Nephron (organoid): Measurements from ENCODE around the gene ANKRD60.

Source experiments
- H3K27ac Mint-ChIP-seq, 3 experiments: 2 replicates each; pipeline ENCODE4 v1.8.0; 2020; ENCODE audit warnings: mixed read lengths in 3 of 3, mild to moderate bottlenecking in 2 of 3, moderate library complexity in 1 of 3
- H3K27me3 Mint-ChIP-seq: 2 replicates; pipeline ENCODE4 v1.8.0; 2021; ENCODE audit warnings: low read depth, mild to moderate bottlenecking, moderate library complexity, mixed read lengths
- H3K36me3 Mint-ChIP-seq: 2 replicates; pipeline ENCODE4 v1.8.0; 2020; ENCODE audit warnings: low read depth, mixed read lengths
- H3K4me1 Mint-ChIP-seq: 2 replicates; pipeline ENCODE4 v1.8.0; 2020; ENCODE audit warnings: mixed read lengths
- H3K4me3 Mint-ChIP-seq, 3 experiments: 2 replicates each; pipeline ENCODE4 v1.8.0; 2020; ENCODE audit warnings: mild to moderate bottlenecking in 3 of 3, mixed read lengths in 3 of 3, moderate library complexity in 2 of 3
- H3K9me3 Mint-ChIP-seq: 2 replicates; pipeline ENCODE4 v1.8.0; 2020; ENCODE audit warnings: mixed read lengths
- CTCF ChIP-seq, 3 experiments: fragments of 200-600 bp; sonication (generic); IDR thresholded peaks; one replicate each; pipeline ENCODE4 v1.5.0; 2021; ENCODE audit warnings: antibody characterized with exemption in 3 of 3; ENCODE audit not compliant: unreplicated experiment in 3 of 3

The ANKRD60 gene

DNA sequence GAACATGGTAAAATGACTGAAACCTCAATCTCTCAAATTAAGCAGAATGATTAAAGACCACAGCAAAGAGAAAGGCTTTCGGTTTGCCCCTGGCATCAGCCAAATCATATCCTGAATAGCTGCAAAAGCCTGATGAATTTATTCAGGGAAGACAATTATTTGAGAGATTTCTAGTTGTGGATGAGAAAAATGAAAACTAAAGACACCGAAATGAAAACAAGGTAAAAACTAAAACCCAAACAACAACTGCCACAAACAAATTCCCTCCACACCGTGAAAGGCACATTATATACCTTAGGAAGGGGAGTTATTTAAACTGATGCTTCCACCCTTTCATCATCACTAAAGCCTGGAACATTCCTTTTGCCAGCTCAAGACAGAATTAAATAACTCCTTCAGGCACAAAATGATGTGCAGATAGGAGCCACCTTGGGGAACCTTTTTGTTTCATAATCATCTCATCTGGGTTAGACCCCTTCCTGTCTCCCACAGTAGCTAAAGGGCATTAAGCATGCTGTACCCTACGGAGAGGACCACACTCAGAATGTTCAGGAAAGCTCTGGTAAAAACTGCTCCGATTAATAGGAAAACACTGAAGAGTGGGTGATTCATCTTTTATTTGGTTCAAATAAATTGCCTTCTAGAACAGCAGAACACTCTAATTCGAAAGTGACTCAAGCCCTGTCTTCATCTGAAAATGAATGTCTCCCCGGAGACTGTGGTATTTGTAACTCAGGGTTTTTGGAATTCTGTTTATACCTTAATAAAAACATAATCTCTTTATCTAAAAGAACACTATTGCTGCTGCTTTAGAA lies 9.1 kb upstream of the ANKRD60 start:
- Mint-ChIP-seq H3K27ac (peak overlapping the region in 2 of 3 experiments; percentile 10 to 31), H3K27me3 (peaks cover 44% of the 10 kb centered on the region), H3K9me3 (no peaks in the 10 kb centered on the region), H3K4me1 (peaks cover 37% of the 10 kb centered on the region), H3K36me3 (peaks cover 35% of the 10 kb centered on the region), H3K4me3 (peak overlapping the region; percentile 18 to 82 (median 79))
- no peak for TF ChIP-seq CTCF (IDR thresholded peaks at IDR 0.05; ENCODE audit: unreplicated experiment in 3 of 3)

DNA sequence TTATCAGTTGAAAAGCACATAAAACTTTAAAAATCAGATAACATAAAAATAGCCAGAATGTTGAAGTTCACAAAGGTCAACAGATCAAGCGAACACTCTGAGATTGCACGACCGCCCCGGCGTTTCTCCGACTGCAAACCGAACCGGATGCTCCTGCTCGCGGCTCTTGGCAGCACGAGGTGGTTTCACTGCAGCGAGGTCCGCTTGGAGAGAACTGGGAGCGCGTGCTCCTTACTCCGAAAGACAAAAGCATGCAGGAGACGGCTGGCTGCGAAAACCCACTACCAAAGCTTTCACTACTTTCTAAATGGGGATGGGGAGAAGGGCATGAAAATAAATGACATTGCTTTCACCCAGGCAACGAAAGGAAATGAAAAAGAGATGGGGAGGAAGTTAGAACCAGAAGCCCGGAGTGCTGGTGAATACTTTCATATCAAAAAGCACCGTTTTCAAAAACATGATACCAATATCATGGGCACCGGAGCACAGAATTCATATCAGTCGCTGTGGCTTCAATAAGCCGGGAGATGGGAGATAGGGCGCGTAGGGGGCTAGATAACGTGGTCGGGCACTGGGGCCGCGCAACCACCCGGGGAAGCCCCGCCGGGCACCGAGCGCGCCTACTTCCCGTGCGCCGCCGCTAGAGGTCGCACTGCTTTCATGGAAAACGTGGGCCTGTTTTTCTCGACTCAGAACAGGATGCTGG lies 8.3 kb upstream of the ANKRD60 start:
- Mint-ChIP-seq H3K9me3 (no peaks in the 10 kb centered on the region), H3K27me3 (peaks cover 49% of the 10 kb centered on the region), H3K36me3 (peaks cover 30% of the 10 kb centered on the region), H3K4me3 (peak overlapping the region; percentile 79 to 82 (median 79)), H3K4me1 (peaks cover 30% of the 10 kb centered on the region), H3K27ac (peak overlapping the region in 1 of 3 experiments; percentile 31)
- peak; percentile 92 to 97 (median 93) for TF ChIP-seq CTCF (IDR thresholded peaks at IDR 0.05; ENCODE audit: unreplicated experiment in 3 of 3)

GRCh38 chr20:58235010-58235409 lies 6.6 kb upstream of the ANKRD60 start:
- TF ChIP-seq CTCF (IDR thresholded peaks at IDR 0.05; ENCODE audit: unreplicated experiment in 3 of 3) = no peak
- Mint-ChIP-seq H3K27me3 (peaks cover 67% of the 10 kb centered on the region), H3K4me3 (peak overlapping the region in 1 of 3 experiments; percentile 29), H3K36me3 (peaks cover 30% of the 10 kb centered on the region), H3K27ac (no peak overlapping the region), H3K9me3 (no peaks in the 10 kb centered on the region), H3K4me1 (peaks cover 30% of the 10 kb centered on the region)

- Mint-ChIP-seq H3K27me3 (peaks cover 68% of the 10 kb centered on the region), H3K4me1 (peaks cover 28% of the 10 kb centered on the region), H3K9me3 (no peaks in the 10 kb centered on the region), H3K27ac (no peak overlapping the region), H3K4me3 (no peak overlapping the region), H3K36me3 (peaks cover 28% of the 10 kb centered on the region)
- peak; percentile 53 to 69 (median 53) for TF ChIP-seq CTCF (IDR thresholded peaks at IDR 0.05; ENCODE audit: unreplicated experiment in 3 of 3)
These were observed 5.6 kb upstream of the ANKRD60 start for GRCh38 chr20:58233881-58234528.

- peaks cover 30% of the 10 kb centered on the region for H3K4me1 Mint-ChIP-seq
- TF ChIP-seq CTCF (IDR thresholded peaks at IDR 0.05; ENCODE audit: unreplicated experiment in 3 of 3) = no peak
- H3K4me3 Mint-ChIP-seq = no peak overlapping the region
- H3K36me3 Mint-ChIP-seq = peaks cover 28% of the 10 kb centered on the region
- H3K27me3 Mint-ChIP-seq = peaks cover 70% of the 10 kb centered on the region
- no peak overlapping the region for H3K27ac Mint-ChIP-seq
- no peaks in the 10 kb centered on the region for H3K9me3 Mint-ChIP-seq
These were observed 4.9 kb upstream of the ANKRD60 start for GRCh38 chr20:58233393-58233792.
